ENCODE measurements around the gene CD27. TPM values are rescaled to one million over a fixed set of nuclear protein-coding genes. Genes with fewer than 3 reads are reported as not detected.
A peak's percentile ranks its signal among the peaks of the same experiment; 100 is the strongest.
"Not testable (repeated sequence)": the region's sequence is repeated elsewhere in the genome, so short reads cannot be mapped to it uniquely, and the experiment has no call there.

Gene CD27
- total RNA-seq, 1 donor from 2014 or later, result not detected

GRCh38 chr12:6492838-6493496 is 48.2 kb downstream of the CD27 start, which contains the start of gene MRPL51:
Gene MRPL51 (minus strand): TSS chr12:6493262. CDS start chr12:6493136, 126 bp downstream.
- no peak for TF ChIP-seq CTCF (conservative IDR thresholded peaks at IDR 0.05)
- Mint-ChIP-seq H3K27ac (ENCODE audit: unreplicated experiment) (peak within 1 kb of the TSS; percentile 98), H3K4me1 (peaks cover 33% of the 10 kb centered on the region), H3K9me3 (no peaks in the 10 kb centered on the region), H3K36me3 (ENCODE audit: low read depth) (peaks cover 7% of the 10 kb centered on the region), H3K4me3 (peak within 1 kb of the TSS; percentile 97), H3K27me3 (ENCODE audit: low read depth) (no peaks in the 10 kb centered on the region)
- peak; percentile 96 for DNase-seq (ENCODE audit: low read depth, low spot score)

GRCh38 chr12:6493497-6494257 is 48.9 kb downstream of the CD27 start, which contains the start of gene NCAPD2:
Gene NCAPD2 (plus strand): TSS chr12:6494102. CDS start chr12:6495099, 997 bp downstream.
- Mint-ChIP-seq H3K4me3 (peak within 1 kb of the TSS; percentile 97), H3K9me3 (no peaks in the 10 kb centered on the region), H3K36me3 (ENCODE audit: low read depth) (peaks cover 7% of the 10 kb centered on the region), H3K27ac (ENCODE audit: unreplicated experiment) (peak within 1 kb of the TSS; percentile 98), H3K27me3 (ENCODE audit: low read depth) (no peaks in the 10 kb centered on the region), H3K4me1 (peaks cover 33% of the 10 kb centered on the region)
- TF ChIP-seq CTCF (conservative IDR thresholded peaks at IDR 0.05), result peak; percentile 46
- DNase-seq (ENCODE audit: low read depth, low spot score), result peak; percentile 87

GRCh38 chr12:6494258-6494743 is 49.5 kb downstream of the CD27 start:
- Mint-ChIP-seq H3K27me3 (ENCODE audit: low read depth) (no peaks in the 10 kb centered on the region), H3K4me1 (peaks cover 33% of the 10 kb centered on the region), H3K4me3 (peak overlapping the region; percentile 97), H3K36me3 (ENCODE audit: low read depth) (peaks cover 7% of the 10 kb centered on the region), H3K9me3 (no peaks in the 10 kb centered on the region), H3K27ac (ENCODE audit: unreplicated experiment) (peak overlapping the region; percentile 98)
- TF ChIP-seq CTCF (conservative IDR thresholded peaks at IDR 0.05), result peak; percentile 40
- DNase-seq (ENCODE audit: low read depth, low spot score), result no peak

- no peak for TF ChIP-seq CTCF (conservative IDR thresholded peaks at IDR 0.05)
- Mint-ChIP-seq H3K4me3 (peak overlapping the region; percentile 97), H3K27ac (ENCODE audit: unreplicated experiment) (peak overlapping the region; percentile 98), H3K36me3 (ENCODE audit: low read depth) (peaks cover 7% of the 10 kb centered on the region), H3K27me3 (ENCODE audit: low read depth) (no peaks in the 10 kb centered on the region), H3K9me3 (no peaks in the 10 kb centered on the region), H3K4me1 (peaks cover 33% of the 10 kb centered on the region)
- DNase-seq (ENCODE audit: low read depth, low spot score), result no peak
Observed at GRCh38 chr12:6494968-6495367, 50.2 kb downstream of the CD27 start.

GRCh38 chr12:6497291-6497690 is 52.5 kb downstream of the CD27 start:
- not testable (repeated sequence) for H3K27ac Mint-ChIP-seq (ENCODE audit: unreplicated experiment); H3K27me3 Mint-ChIP-seq (ENCODE audit: low read depth)

More at GRCh38 chr12:6497291-6497690, 52.5 kb downstream of the CD27 start:
- Mint-ChIP-seq H3K4me3 (peak overlapping the region; percentile 79), H3K4me1 (peaks cover 28% of the 10 kb centered on the region)
- H3K36me3 Mint-ChIP-seq (ENCODE audit: low read depth); H3K9me3 Mint-ChIP-seq; DNase-seq (ENCODE audit: low read depth, low spot score): not testable (repeated sequence)

Data from neural crest cell (in vitro differentiated cells).